ENCODE data around the gene KREMEN2.

DNA sequence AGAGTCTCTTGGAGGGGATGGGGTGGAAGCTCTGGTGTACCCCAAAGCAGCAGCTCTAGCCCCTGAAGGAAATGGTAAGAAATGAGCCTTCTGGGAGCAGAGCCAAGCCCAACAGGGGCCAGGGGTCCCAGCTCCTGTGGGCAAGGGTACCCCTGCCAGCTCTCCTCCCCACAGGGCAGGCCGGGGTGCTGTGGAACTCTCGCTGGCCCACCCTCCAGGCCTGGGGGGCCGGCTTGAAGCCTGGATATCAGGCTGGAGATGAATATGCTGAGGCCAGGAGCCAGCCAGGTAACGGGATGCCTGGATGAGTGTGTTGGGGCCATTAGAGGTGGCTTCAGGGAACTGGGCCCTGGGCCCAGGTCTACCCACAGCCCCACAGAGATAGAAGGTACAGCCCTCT lies 36.5 kb downstream of the KREMEN2 start:
- TF ChIP-seq CTCF (IDR thresholded peaks at IDR 0.05) (no peak), POLR2A (IDR thresholded peaks at IDR 0.05) (no peak), EP300 (IDR thresholded peaks at IDR 0.05) (no peak)

All from ovary (tissue), 3 donors.